ENCODE measurements around the gene NR4A1.

GRCh38 chr12:52061470-52062166 lies 10.4 kb downstream of the NR4A1 start:
- TF ChIP-seq USF2 (CRISPR knock-in tag; IDR thresholded peaks at IDR 0.05): no peak
- no peak for TF ChIP-seq CBFB (CRISPR knock-in tag; IDR thresholded peaks at IDR 0.05; ENCODE audit: low read depth)
- TF ChIP-seq ZNF317 (CRISPR knock-in tag; IDR thresholded peaks at IDR 0.05; ENCODE audit: borderline replicate concordance, low read depth): no peak
- TF ChIP-seq CTCF (IDR thresholded peaks at IDR 0.05): no peak
- TF ChIP-seq IRF1 (CRISPR knock-in tag; IDR thresholded peaks at IDR 0.05): no peak
- TF ChIP-seq FOXP1 (CRISPR knock-in tag; IDR thresholded peaks at IDR 0.05; ENCODE audit: borderline replicate concordance): no peak
- TF ChIP-seq ZNF121 (CRISPR knock-in tag; IDR thresholded peaks at IDR 0.05): no peak
- no peak for TF ChIP-seq SP1 (CRISPR knock-in tag; conservative IDR thresholded peaks at IDR 0.05)
- no peak for TF ChIP-seq TEAD4 (CRISPR knock-in tag; IDR thresholded peaks at IDR 0.05)
